Right renal cortex interstitium (tissue), 3 donors: ENCODE results near the gene ZNF175. TPM values are rescaled to one million over a fixed set of nuclear protein-coding genes. Genes with fewer than 3 reads are reported as not detected.

Experiments
- DNase-seq, 3 donors: peaks; one replicate each; pipeline ENCODE4 v3.0.0-alpha.2; 2013; ENCODE audit warnings: low read depth in 3 of 3, low spot score in 2 of 3
- polyA plus RNA-seq, 3 donors: library from polyadenylated mRNA; unstranded; fragments of 120-200 nt; gene quantifications; one replicate each; pipeline ENCODE4 v1.2.1, GENCODE V29; 2013; ENCODE audit not compliant: insufficient read length in 3 of 3

Gene ZNF175
- polyA plus RNA-seq = 10 to 100 TPM; 16.4 to 19.7 (median 16.8) TPM

DNA sequence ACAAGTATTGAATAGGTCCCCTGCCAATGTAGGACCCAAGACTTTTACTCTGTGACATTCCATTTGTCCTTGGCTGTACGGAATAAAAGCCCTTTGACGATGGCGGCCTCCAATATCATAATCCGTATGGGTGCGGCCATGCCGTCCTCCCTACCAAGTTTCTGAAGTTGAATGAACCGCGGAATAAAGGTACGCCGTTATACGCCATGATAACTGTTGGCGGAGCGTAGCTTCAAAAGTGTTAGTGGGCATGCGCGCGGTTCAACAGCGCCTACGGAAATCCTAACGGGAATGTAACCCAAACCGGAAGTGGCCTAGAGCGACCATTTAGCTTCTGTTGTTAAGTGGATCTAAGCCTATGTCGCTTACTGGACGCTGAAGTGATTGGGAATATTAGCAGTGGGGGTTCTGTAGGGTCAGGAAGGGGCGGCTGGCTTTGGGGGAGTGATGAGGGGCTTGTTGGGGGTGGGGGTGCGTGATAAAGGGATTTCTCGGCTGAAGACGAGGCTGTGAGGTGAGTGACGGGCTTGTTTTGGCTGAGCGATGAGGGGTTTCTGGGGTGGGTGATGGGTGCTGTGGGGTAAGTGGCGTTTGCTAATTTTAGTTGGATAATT is at the start of gene ZNF175:
ZNF175 (plus strand) TSS at position 322 of the 614 bp plus-strand sequence. CDS start 2,047 bp downstream, outside the sequence.
- DNase-seq = peak; percentile 97 to 98 (median 98)

GRCh38 chr19:51521357-51521756 is 49.7 kb upstream of the ZNF175 start:
- DNase-seq = no peak

DNA sequence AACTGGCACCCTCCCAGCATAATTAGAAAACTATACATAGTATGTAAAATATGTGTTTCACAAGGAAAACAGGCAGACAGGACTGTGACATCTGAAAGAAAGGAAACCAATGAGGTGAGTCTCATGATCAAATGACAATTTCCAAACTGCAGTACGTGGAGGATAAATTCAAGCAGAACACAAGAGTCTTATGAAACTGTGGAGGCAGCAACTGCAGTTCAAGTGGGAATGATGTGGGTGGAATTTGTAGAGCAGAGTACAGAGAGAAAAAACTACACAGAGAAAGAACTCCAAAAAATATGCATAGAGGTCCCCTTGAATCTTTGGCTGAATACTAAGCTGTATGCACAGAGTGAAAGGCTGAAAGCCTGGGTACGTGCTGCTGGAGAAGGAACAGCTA is 49.3 kb upstream of the ZNF175 start:
- no peak for DNase-seq

DNA sequence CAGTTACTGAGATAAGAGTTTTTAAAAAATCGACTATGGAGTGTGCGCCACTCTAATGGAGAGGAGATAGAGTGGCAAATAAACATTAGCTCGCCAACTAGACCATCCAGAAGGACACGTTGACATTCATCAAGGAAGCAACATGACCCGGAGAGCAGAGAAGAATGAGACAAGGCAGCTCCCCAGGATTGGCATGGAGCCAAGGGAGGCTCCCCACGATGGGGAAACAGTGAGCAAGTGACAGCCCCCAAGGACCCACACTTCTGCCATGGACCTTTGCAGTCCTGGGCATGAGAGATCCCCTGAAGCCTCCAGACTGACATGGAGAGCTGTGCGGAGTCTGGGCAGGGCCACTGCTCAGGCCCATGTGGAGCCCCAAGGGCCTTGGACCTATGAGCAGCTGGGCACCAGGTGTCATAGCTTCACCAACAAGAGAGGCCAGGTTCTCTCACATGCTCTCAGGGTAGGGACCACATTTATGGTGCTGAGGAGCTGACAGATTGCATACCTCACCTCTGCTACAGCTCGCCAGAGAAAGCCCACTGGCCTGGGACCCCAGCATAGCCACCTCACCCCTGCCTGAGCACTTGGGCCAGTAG is 46.3 kb upstream of the ZNF175 start:
- DNase-seq = no peak

DNA sequence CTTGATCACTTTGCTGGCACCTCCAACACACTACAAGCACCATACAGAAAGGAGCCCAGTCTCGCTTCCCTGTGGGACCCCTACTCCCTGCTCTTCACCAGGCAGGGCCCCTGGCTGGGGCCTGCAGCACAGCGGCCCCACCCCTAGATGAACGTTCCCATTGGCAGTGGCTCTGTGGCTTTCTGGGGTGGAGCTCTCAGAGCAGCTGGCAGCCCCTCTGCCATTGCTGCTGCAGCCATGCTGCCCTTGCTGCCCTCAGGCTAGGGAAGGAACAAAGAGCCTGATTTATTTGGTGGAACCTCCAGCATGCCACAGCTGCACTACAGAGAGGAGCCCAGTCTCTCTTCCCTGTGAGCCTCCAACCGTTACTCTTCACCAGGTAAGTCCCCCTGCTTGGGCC is 45.4 kb upstream of the ZNF175 start:
- DNase-seq = no peak

GRCh38 chr19:51529301-51529700 is 41.8 kb upstream of the ZNF175 start:
- no peak for DNase-seq

- DNase-seq = no peak
These were observed 40.5 kb upstream of the ZNF175 start for GRCh38 chr19:51530616-51531015.

GRCh38 chr19:51531349-51532315 is 39.5 kb upstream of the ZNF175 start, which contains the start of gene SIGLEC6:
SIGLEC6 (minus strand) TSS chr19:51531670; CDS start chr19:51531648, 22 bp downstream.
- DNase-seq = no peak

DNA sequence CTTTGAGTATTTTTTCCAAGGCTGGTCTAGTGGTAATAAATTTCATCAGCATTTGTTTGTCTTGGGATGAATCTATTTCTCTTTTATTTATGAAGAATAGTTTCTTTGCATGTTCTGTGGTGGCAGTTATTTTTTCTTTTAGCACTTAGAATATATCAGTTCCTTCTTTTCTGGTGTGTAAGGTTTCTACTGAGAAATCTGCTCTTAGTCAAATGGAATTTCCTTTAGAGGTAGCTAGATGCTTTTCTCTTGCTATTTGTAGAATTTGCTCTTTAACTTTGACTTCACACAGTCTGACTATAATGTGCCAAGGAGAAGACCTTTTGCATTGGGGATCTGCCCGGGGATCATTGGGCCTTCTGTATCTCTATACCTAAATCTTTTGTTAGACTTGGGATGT is 35.5 kb upstream of the ZNF175 start:
- DNase-seq = no peak

DNA sequence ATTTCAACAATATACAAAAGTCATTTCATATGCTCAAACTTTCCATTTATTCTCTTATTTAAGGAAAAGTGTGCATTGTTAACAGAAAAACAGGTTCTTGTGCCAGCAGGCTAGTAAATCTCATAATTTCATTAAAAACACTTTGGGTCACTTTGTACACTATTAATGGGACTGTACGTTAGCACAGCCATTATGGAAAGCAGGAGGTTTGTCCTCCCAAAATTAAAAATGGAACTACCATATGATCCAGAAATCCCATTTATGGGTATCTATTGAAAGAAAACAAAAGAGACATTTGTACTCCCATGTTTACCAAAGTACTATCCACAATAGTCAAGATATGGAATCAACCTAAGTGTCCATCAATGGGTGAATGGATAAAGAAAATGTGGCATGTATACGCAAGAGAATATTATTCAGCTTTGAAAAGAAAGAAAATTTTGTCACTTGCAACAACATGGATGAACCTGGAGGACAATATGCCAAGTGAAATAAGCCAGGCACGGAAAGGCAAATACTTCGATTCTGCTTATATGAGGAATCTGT is 31.2 kb upstream of the ZNF175 start:
- DNase-seq = no peak

- DNase-seq = no peak
These were observed 29.4 kb upstream of the ZNF175 start for GRCh38 chr19:51541458-51542357.

- DNase-seq = no peak
These were observed 28.4 kb upstream of the ZNF175 start for GRCh38 chr19:51542699-51543098.

DNA sequence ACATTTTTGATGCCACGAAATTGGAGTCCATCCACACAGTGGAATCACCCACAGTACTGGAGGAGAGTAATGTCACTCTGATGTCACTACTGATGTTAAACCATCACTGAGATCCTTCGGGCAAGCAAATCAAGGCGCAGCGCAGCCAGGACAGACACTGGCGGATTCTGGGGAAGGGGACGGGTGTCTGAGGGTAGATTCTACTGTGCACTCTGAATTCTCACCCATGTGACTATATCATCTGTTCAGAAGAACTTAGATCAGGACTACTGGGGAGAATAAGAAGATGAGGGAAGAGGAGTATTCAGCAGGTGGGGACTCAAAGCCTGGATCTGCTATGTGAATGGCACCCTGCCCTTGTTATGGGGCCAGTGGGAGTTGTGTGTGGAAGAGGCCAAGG is 27.0 kb upstream of the ZNF175 start:
- DNase-seq = no peak

DNA sequence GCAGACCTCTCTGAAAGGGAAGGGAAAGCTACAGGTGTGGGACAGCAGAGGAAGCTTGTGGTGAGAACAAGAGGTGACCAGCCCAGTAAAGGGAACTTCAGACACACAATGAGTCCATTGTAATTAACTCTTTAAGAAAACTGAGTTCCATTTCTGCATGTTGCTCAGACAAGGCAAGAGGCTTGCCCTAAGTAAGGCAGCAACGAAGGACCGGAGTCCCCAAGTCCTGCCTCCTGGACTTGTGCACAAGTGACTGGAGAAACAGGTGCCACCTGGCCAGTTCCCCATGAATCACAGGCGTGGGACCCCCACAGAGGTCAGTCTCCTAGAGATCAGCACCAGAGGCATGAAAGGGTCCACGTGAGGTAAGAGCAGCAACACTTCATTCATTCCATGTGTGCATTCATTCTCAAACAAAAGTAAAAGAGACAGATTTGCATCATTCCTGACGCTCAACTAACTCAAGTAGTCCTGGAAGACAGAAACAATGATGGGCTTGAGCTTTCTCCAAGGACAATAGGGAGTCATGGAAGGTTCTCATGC is 24.9 kb upstream of the ZNF175 start:
- no peak for DNase-seq

DNA sequence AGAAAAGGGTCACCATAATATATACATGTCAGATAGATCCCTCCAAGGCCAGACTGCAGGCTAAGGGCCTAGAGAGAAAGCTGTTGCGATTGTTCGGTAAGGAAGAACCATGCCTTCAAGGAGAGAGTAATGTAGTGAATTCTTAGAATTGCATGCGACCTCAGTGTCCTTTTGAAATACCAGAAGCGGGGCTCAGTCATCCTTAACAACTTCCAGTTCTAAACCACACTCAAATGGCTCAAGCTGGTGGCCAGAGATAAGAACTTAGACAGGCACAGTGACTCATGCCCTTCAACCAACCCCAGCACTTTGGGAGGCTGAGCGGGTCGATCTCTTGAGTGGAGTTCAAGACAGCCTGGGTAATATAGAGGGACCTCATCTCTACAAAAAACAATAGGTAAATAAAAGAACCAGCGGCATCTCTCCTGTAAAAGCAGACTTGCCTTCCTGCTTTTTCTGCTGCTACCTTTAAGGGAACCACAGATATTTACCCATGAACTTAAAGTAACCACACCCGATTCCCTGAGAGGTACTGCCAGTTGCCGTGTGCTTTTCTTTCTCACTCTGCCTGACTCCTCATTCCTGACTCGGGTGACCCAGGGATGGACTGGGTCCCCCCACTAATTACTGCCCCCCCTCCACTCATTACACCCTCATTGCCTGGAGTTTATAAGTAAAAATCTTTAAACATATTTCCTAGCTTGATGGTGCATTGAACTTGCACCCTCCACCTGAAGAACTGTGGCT is 24.3 kb upstream of the ZNF175 start:
- DNase-seq = no peak

DNA sequence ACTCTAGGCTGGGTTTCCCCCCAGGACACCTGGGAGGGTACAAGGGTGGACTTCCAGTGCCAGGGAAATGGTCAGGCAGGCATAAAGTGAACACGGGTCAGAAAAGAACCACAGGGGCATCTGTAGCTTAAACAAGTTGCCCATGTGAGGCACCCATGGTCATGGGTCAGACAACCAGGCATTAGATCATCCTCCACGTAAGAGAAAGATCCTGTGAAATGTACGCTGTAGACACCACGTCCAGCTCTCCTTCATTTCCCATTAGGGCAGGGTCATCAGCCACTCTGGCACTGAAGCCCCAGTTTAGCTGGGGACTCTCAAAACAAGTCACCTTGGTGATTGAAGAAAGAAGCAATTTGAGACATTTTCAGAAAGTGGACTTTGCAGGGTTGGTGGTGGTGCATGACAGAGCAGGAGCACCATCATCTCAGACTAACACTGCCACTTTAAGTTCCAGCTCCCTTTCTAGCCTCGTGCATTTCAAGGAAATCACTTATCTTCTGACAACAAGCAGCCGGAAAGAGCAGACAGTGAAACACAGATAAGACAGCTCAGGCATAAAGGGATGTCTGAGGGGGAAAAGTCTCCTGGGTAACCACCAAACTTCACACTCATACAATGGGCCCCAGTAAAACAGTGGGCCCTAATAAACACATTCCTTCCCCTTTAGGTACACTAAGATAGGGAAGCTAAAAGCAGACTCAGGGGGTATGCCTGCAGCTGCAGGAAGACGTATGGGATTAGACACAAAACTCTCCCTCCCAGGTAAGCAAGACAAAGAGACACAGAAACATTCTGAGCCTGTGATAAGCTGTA is 23.5 kb upstream of the ZNF175 start:
- no peak for DNase-seq

DNA sequence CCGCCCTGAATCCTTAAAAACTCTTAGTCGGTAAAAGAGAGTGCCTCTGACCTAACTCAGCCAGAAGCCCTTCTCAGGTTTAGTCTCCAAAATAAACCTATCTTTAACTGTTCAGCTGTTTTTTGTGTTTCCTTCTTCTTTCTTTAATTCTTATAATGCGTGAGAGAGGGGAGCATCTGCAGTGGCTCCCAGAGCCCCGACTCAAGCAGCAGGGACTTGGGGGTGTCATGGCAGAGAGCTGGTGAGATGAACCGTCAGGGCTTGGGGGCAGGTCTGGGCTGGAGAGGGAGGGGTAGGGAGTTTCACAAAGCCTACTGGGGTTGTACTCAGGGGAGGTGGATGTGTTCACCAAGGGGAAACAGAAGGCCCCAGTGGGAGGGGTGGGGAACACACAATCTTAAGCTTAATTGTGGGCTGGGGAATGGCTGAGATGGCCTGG is 22.9 kb upstream of the ZNF175 start:
- DNase-seq = no peak

DNA sequence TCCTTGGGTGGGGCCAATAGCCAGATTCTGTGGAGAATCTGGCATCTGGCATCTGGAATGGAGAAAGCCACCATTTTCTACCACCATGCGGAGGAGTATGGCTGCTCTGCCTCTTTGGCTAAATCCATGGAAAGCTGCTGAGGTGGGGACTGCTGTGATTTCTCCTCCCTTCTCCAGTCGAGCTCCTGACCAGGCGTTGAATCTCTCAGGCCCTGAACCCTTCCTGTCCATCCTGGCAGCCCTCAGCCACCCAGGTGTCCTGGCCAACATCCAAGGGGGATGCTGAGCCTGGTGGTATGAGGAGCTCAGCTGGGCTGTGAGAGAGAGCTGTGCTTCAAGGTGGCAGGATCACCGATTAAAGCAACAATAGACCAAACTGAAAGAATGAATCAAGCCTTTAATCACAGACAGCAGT is 22.2 kb upstream of the ZNF175 start:
- no peak for DNase-seq
